ENCODE measurements around the gene KCMF1. TPM values are rescaled to one million over a fixed set of nuclear protein-coding genes. Genes with fewer than 3 reads are reported as not detected.
A peak's percentile ranks its signal among the peaks of the same experiment; 100 is the strongest.

The KCMF1 gene
- total RNA-seq, 1 experiment from 2014 or later, result 90.1 TPM

GRCh38 chr2:84956334-84957297 lies 14.3 kb upstream of the KCMF1 start:
- no peak for DNase-seq (ENCODE audit: low spot score)

DNA sequence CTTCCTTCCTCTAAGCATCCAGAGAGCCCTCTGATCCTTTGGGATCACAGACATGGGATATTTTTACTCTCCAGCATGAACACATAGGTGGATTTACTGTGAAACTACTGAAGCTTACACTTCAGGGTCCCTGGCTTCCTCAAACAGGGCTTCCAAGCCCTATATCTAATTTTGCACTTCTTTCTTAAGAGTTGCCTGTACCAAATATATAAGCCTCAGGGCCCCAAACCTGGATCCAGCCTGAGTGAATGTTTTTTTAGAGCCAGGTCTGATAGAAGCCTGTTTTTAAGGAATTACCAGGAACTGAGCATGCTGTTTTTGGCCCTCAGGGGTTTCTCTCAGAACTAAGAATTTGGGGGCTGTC lies 13.2 kb upstream of the KCMF1 start:
- no peak for DNase-seq (ENCODE audit: low spot score)

DNA sequence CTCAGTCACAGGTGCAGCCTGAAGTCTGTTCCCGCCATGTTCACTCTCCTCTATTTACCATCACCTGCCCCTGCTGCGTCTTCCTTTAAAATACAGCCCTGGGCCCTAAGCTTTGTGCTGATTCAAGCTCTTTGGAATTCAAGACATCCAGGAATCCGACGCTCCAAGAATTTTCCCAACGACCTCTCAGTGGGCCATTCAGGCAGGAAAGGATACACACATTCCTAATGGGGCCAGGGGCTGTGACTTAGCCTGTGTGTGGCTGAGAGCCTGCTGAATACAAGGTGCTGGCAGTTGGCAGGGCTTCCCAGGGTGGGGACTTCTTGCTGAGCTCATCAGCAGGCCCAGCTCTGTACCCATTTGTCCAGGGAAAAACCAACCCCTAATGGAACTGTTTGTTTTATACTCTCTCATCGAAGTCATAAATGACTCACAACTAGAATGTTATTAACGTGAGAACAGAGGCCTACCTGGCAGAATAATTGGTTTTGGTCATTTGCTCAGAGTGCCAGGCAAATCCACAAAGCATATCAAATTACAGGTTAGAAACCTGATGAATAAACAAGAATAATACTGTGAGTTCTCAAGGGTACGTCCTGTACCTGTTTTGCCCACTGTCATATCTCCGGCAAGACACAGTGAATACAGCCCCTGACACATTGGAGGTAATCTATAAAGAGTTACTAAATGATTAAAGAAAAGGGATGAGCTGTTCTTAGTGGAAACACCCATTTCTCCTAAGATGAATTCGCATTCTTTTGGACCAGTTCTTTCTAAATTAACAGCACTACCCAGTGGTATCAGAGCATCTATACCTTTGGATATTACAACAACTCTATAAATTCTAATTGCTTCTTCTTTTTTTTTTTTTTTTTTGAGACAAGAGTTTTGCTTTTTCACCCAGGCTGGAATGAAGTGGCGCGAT lies 12.6 kb upstream of the KCMF1 start:
- peak; percentile 92 for DNase-seq (ENCODE audit: low spot score)

GRCh38 chr2:84959095-84959565 lies 11.8 kb upstream of the KCMF1 start:
- DNase-seq (ENCODE audit: low spot score), result peak; percentile 77

GRCh38 chr2:84959566-84960506 lies 11.1 kb upstream of the KCMF1 start:
- peak; percentile 25 for DNase-seq (ENCODE audit: low spot score)

DNA sequence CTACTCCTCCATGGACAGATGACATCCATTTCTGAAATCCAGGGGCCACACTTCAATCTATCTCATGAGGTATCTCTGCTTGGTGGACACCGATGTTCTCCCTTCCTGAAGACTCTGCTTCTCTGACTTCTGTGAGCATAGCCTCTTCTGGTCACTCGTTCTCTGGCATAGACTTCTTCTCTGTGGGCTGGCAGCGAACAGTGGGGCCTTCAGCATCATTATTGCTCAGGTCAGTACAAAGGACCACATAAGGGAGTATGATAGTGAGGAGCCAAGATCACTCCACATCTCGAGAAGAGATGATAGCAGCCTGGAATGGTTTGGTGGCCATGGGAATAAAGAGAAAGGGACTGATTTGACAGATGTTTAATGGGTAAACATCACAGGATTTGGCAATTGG lies 8.0 kb upstream of the KCMF1 start:
- no peak for DNase-seq (ENCODE audit: low spot score)

DNA sequence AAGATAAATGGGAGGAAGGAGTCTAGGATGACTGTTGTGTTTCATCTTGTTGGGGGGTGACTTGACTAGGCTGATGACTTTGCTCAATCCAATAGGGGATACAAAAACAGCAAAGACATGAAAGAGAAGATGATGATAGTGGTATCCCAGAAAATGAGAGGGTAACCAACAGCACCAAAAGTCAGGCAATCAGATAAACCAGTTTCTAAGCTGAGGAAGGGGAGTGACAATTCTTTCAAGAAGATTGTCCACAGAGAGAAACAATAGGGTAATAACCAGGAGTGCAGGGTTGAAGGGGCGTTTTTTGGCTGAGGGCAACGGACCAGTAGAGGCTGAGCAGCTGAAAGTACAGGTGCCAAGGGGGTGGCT lies 7.7 kb upstream of the KCMF1 start:
- DNase-seq (ENCODE audit: low spot score), result no peak

DNA sequence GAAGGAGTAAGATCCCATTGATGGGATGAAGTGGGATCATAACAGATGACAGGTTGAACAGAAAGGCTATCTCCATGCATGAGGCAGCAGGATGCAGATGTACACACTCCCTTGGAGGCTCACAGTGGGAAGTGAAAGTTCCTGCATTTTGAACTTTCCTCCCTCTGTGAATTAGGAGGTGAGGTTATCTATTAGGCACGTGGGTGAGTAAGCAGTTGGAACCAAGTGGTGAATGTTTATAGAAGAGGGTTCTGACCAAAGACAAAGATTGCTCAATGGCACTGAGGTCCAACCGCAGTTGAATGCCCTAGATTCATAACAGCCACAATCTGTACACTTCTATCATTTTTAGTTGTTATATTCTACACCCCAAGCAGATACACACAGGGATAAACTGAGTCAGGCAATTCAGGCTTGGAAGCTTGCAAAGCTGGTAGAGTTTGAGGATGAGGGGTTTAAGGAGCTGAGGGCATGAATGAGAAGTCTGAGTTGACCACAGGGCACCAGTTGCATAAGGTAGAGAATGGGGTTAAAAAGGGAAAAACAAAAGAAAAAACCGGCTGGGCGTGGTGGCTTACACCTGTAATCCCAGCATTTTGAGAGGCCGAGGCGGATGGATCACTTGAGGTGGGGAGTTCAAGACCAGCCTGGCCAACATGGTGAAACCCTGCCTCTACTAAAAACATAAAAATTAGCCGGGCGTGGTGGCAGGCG lies 7.1 kb upstream of the KCMF1 start:
- peak; percentile 67 for DNase-seq (ENCODE audit: low spot score)

DNA sequence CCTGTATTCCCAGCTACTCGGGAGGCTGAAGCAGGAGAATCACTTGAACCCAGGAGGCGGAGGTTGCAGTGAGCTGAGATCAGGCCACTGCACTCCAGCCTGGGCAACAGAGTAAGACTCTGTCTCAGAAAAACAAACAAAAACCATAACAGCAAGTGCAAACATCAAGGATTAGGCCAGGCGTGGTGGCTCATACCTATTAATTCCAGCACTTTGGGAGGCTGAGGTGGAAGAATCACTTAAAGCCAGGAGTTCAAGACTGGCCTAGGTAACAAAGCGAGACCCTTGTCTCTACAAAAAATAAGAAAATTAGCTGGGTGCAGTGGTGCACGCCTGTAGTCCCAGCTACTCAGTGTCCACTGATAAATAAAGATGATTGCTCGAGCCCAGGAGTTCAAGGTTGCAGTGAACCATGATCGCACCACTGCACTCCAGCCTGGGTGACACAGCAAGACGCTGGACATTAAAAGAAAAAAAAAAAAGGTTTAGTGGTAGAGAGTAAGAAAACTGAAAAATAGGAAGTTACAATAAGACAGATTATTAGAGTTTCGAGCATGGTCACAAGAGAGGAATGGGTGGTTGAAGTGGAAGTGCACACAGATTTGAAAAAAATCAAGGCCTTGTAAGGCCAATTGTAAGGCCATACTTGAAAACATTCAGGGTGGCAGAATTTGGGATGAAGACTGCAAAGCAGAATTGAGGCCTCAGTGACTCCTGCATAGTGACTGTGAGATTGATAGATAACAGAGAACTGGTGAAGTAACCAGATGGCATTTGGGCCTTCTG lies 6.4 kb upstream of the KCMF1 start:
- DNase-seq (ENCODE audit: low spot score), result no peak

DNA sequence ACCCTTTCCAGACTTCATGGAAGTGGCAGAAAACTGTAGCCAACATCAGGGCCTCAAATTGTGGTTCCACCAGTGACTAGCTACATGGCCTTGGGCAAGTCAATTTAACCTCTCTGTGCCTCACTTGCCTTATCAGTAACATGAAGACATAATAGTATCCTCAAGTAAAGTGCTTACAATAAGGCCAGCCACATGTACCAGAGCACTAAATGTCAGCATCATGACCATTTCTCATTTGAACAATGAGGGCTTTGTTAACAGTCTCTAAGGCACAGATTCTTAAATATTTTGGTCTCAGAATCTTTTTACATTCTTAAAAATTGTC lies 5.8 kb upstream of the KCMF1 start:
- DNase-seq (ENCODE audit: low spot score), result no peak

GRCh38 chr2:84965827-84966226 lies 5.1 kb upstream of the KCMF1 start:
- no peak for DNase-seq (ENCODE audit: low spot score)

GRCh38 chr2:84966731-84967130 lies 4.2 kb upstream of the KCMF1 start:
- DNase-seq (ENCODE audit: low spot score), result no peak

DNA sequence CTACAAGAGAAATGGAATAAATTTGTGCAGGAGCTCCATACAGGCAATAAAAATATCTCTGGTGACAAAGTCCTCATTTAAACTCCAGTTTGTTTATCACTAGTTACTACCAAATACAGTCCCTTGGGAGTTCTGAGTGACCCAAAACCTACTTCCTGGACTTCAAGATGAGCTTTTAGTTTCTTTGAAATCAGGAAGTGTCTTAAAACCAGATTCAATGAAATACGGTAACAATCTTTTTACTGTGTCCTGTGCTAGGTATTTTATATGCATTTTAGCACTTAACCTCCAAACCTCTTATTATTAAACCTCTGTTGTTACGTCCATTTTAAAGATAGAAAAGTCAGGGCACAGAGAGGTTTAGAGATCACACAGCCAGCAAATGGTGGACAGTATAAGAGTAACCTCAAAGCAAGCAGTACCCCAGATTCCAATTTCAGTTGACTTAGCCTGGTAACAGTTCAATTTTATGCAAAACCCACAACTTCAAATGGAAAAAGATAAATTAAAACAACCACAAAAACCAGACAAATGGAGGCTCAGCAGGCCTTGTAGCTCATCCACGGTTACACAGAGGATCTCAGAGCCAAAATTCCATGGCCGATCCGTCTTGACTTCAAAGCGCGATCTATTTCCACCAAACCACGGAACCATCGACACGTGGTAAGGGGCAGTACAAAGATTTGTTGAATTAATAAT lies 1.3 kb upstream of the KCMF1 start:
- DNase-seq (ENCODE audit: low spot score), result no peak

- DNase-seq (ENCODE audit: low spot score), result no peak
Observed at GRCh38 chr2:84970210-84970867, 622 bp upstream of the KCMF1 start.

DNA sequence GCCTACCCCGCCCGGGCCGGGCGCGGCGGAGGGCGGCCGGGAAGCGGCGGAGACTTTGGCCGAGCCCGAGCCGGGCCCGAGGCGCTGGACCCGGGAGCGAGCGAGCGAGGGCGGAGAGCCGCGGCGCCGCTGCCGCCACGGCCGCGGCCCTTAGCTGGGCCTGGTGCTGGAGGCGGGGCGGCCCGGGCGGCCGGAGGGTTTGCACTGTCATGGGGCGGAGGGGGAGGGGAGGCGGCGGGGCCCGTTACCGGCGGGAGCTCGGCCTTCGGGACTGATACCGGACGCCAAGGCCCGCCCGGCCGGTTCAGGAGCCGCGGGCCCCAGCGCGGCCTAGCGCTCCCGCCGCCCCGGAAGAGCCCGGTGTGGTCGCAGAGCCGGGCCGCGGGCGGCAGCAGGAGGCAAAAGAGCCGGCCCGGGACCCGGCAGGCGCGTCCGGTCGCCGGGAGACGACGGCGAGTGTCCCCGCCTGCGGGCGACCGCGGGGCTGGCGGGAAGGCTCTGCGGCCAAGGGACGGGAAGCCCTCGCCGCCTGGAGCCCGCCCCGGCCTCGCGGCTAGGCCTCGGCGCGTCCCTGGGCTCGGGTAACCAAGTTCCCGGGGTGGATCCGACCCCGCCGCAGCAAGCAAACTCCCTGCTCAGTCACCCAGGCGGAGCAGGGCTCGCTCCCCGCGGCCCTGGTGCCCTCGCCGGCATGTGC lies 697 bp downstream of the KCMF1 start:
- no peak for DNase-seq (ENCODE audit: low spot score)

DNA sequence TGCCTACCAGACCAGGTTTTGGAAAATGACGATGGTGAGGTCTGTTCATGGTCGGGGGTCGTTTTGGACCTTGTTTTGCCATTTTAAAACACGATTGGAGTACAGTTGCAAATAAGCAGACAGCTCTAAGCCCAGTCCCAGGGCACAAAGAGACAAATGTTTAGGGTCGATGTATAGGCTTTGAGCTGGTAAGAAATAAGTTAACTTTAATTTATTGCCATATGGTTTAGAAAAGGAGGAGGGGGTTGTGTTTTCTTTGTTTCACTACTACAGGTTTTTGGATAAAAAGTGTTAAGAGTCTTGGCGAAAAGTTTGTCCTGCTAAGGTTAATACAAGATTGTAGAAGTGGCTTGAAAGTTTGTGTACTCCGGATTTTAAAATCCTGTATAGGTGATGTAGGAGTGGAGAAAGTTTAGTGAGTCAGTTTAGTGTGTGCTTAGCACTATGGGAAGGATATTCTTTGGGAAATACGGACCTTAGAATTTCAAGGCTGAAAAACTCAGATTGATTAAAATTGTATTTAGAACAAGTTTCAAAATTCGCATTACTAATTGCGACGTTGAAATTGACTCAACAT lies 1.3 kb downstream of the KCMF1 start:
- no peak for DNase-seq (ENCODE audit: low spot score)

DNA sequence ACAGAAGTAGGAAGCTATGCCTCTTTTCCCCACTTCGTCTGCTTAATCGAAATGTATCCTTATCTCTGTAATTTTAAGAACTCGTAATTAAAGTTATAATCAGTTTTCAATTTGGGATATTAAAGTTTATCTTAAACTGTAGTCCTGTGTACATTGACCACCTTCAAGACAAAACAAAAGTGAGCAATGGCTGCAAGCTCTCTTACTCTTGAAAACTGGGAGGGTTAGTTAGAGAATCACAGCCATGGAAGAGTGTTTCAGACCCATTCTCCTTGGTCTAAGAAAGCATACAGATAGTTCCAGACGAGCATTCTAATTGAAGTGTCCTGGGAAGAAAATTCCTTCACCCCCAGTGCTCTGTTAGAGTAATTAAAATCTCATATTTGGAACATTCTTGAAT lies 2.0 kb downstream of the KCMF1 start:
- no peak for DNase-seq (ENCODE audit: low spot score)
